ENCODE measurements around the gene OR2T10. TPM values are rescaled to one million over a fixed set of nuclear protein-coding genes. Genes with fewer than 3 reads are reported as not detected.
"Not testable (repeated sequence)": the region's sequence is repeated elsewhere in the genome, so short reads cannot be mapped to it uniquely, and the experiment has no call there.

Gene OR2T10
- total and polyA plus RNA-seq, 2 experiments from 2014 or later = not detected

- H3K9me3 ChIP-seq (ENCODE audit: low read depth); H3K4me2 ChIP-seq (ENCODE audit: unreplicated experiment); DNase-seq; H3K9ac ChIP-seq; H3K79me2 ChIP-seq (ENCODE audit: insufficient read depth); H3K27ac ChIP-seq; H3K4me3 ChIP-seq; H3F3A ChIP-seq (ENCODE audit: insufficient read depth); H3K27me3 ChIP-seq (replicated peaks; ENCODE audit: insufficient read depth); H4K20me1 ChIP-seq (ENCODE audit: insufficient read depth); H3K4me1 ChIP-seq (ENCODE audit: insufficient read depth); in situ Hi-C loops (cut with MboI); H3K36me3 ChIP-seq (ENCODE audit: low read depth); H2AFZ ChIP-seq; H3K9me2 ChIP-seq (ENCODE audit: insufficient read depth): not testable (repeated sequence)
- WGBS, 2 experiments (ENCODE audit: low coverage in 1 of 2, low lambda C conversion rate in 2 of 2, missing lambda C conversion rate in 2 of 2) = no CpG with 5 or more reads among the region's 2 CpGs
Measured at GRCh38 chr1:248634991-248635390, 37.5 kb upstream of the OR2T10 start, which contains the start of gene OR2T11. Gene OR2T11, minus strand, starts transcription at chr1:248635091. Its CDS starts 7,963 bp downstream, at chr1:248627128.

GRCh38 chr1:248631354-248632008, 34.0 kb upstream of the OR2T10 start:
- in situ Hi-C loops (cut with MboI) = no loop called here
- no peaks in the 10 kb centered on the region for H3K9me3 ChIP-seq (ENCODE audit: low read depth)
- no peak overlapping the region for H3K27ac ChIP-seq
- H3K79me2 ChIP-seq (ENCODE audit: insufficient read depth) = no peaks in the 10 kb centered on the region
- DNase-seq = no peak
- H3F3A ChIP-seq (ENCODE audit: insufficient read depth) = no peaks in the 10 kb centered on the region
- TF ChIP-seq EZH2 (IDR thresholded peaks at IDR 0.05; ENCODE audit: insufficient read depth, poor library complexity, severe bottlenecking) (no peak), EZH2phosphoT487 (IDR thresholded peaks at IDR 0.05; ENCODE audit: insufficient read depth, low read depth) (no peak)
- H3K36me3 ChIP-seq (ENCODE audit: low read depth) = no peaks in the 10 kb centered on the region
- H3K9ac ChIP-seq = no peak overlapping the region
- H3K4me3 ChIP-seq = no peak overlapping the region
- H3K9me2 ChIP-seq (ENCODE audit: insufficient read depth) = no peaks in the 10 kb centered on the region
- no peak overlapping the region for H3K4me2 ChIP-seq (ENCODE audit: unreplicated experiment)
- H2AFZ ChIP-seq = no peak overlapping the region
- WGBS, 2 experiments (ENCODE audit: low coverage in 1 of 2, low lambda C conversion rate in 2 of 2, missing lambda C conversion rate in 2 of 2) = 51 to 59% methylated on average over 7 of the region's 7 CpGs
- H4K20me1 ChIP-seq (ENCODE audit: insufficient read depth) = no peaks in the 10 kb centered on the region
- no peaks in the 10 kb centered on the region for H3K27me3 ChIP-seq (replicated peaks; ENCODE audit: insufficient read depth)
- no peaks in the 10 kb centered on the region for H3K4me1 ChIP-seq (ENCODE audit: insufficient read depth)

GRCh38 chr1:248630551-248630950, 33.1 kb upstream of the OR2T10 start:
- no peaks in the 10 kb centered on the region for H3K9me2 ChIP-seq (ENCODE audit: insufficient read depth)

GRCh38 chr1:248627971-248628844, 30.7 kb upstream of the OR2T10 start:
- Histone ChIP-seq H3K9me3 (ENCODE audit: low read depth) (no peaks in the 10 kb centered on the region), H2AFZ (no peak overlapping the region), H3K27ac (no peak overlapping the region), H3K9me2 (ENCODE audit: insufficient read depth) (no peaks in the 10 kb centered on the region), H3K27me3 (replicated peaks; ENCODE audit: insufficient read depth) (no peaks in the 10 kb centered on the region), H3K4me2 (ENCODE audit: unreplicated experiment) (no peak overlapping the region), H3K36me3 (ENCODE audit: low read depth) (no peaks in the 10 kb centered on the region), H3K9ac (no peak overlapping the region), H3F3A (ENCODE audit: insufficient read depth) (no peaks in the 10 kb centered on the region), H4K20me1 (ENCODE audit: insufficient read depth) (no peaks in the 10 kb centered on the region), H3K4me1 (ENCODE audit: insufficient read depth) (no peaks in the 10 kb centered on the region), H3K4me3 (no peak overlapping the region), H3K79me2 (ENCODE audit: insufficient read depth) (no peaks in the 10 kb centered on the region)
- no peak for TF ChIP-seq EZH2 (IDR thresholded peaks at IDR 0.05; ENCODE audit: insufficient read depth, poor library complexity, severe bottlenecking)
- TF ChIP-seq EZH2phosphoT487 (IDR thresholded peaks at IDR 0.05; ENCODE audit: insufficient read depth, low read depth) = no peak
- DNase-seq = no peak
- in situ Hi-C loops (cut with MboI) = no loop called here
- WGBS, 2 experiments (ENCODE audit: low coverage in 1 of 2, low lambda C conversion rate in 2 of 2, missing lambda C conversion rate in 2 of 2) = 37 to 41% methylated on average over 9 of the region's 9 CpGs

More at GRCh38 chr1:248630551-248630950, 33.1 kb upstream of the OR2T10 start:
- Histone ChIP-seq H3K27me3 (replicated peaks; ENCODE audit: insufficient read depth) (no peaks in the 10 kb centered on the region), H3K27ac (no peak overlapping the region), H3K4me2 (ENCODE audit: unreplicated experiment) (no peak overlapping the region), H3K36me3 (ENCODE audit: low read depth) (no peaks in the 10 kb centered on the region), H3K4me3 (no peak overlapping the region), H3K9ac (no peak overlapping the region), H3F3A (ENCODE audit: insufficient read depth) (no peaks in the 10 kb centered on the region), H2AFZ (no peak overlapping the region), H3K9me3 (ENCODE audit: low read depth) (no peaks in the 10 kb centered on the region), H3K79me2 (ENCODE audit: insufficient read depth) (no peaks in the 10 kb centered on the region), H4K20me1 (ENCODE audit: insufficient read depth) (no peaks in the 10 kb centered on the region), H3K4me1 (ENCODE audit: insufficient read depth) (no peaks in the 10 kb centered on the region)
- no peak for DNase-seq
- WGBS, 2 experiments (ENCODE audit: low coverage in 1 of 2, low lambda C conversion rate in 2 of 2, missing lambda C conversion rate in 2 of 2) = 14 to 29% methylated on average over 2 of the region's 2 CpGs
- in situ Hi-C loops (cut with MboI) = no loop called here
- TF ChIP-seq EZH2phosphoT487 (IDR thresholded peaks at IDR 0.05; ENCODE audit: insufficient read depth, low read depth) = no peak
- no peak for TF ChIP-seq EZH2 (IDR thresholded peaks at IDR 0.05; ENCODE audit: insufficient read depth, poor library complexity, severe bottlenecking)
